Esophagus muscularis mucosa (tissue), 3 donors: Measurements from ENCODE around the gene OR4F6.
"Not testable (repeated sequence)": the region's sequence is repeated elsewhere in the genome, so short reads cannot be mapped to it uniquely, and the experiment has no call there.

Source experiments
- POLR2A ChIP-seq: fragments of 450-650 bp; IDR thresholded peaks from one replicate; pipeline ENCODE4 v1.6.1; 2017; ENCODE audit warnings: antibody characterized with exemption, moderate library complexity, mild to moderate bottlenecking, low read depth
- POLR2AphosphoS5 ChIP-seq, 2 donors: sonication (generic); formaldehyde crosslinking; IDR thresholded peaks; one replicate each; pipeline ENCODE4 v1.6.1; 2017; ENCODE audit warnings: antibody characterized with exemption in 2 of 2
- TF ChIP-seq, protein P1 (sequence below), 3 experiments: fragments of 200-600 bp in 2 of 3; fragments of 450-650 bp in 1 of 3; sonication (generic) in 2 of 3; IDR thresholded peaks; one replicate each; pipeline ENCODE4 v1.5.1; 2017 to 2019; ENCODE audit warnings: antibody characterized with exemption in 3 of 3, mild to moderate bottlenecking in 2 of 3, moderate library complexity in 1 of 3

DNA sequence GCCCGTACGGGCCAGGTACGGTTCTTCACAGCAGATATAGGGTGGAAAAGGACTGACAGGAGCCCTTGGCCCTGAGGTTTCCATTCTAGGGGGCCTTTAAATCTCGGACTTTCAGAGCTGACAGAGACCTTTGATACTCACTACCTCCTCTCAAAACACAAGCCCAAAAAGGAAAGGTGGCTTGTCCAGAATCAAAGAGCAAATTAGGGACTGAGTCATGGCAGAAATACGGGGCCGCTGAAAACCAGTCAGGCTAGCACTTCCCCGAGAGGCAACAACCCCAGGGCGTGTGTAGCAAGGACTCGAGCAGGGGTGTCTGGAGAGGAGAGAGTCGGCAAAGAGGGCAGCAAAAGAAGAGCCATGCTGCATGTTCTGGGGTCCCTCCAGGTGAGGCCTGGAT, 24.7 kb upstream of the OR4F6 start:
- TF ChIP-seq, protein P1, sequence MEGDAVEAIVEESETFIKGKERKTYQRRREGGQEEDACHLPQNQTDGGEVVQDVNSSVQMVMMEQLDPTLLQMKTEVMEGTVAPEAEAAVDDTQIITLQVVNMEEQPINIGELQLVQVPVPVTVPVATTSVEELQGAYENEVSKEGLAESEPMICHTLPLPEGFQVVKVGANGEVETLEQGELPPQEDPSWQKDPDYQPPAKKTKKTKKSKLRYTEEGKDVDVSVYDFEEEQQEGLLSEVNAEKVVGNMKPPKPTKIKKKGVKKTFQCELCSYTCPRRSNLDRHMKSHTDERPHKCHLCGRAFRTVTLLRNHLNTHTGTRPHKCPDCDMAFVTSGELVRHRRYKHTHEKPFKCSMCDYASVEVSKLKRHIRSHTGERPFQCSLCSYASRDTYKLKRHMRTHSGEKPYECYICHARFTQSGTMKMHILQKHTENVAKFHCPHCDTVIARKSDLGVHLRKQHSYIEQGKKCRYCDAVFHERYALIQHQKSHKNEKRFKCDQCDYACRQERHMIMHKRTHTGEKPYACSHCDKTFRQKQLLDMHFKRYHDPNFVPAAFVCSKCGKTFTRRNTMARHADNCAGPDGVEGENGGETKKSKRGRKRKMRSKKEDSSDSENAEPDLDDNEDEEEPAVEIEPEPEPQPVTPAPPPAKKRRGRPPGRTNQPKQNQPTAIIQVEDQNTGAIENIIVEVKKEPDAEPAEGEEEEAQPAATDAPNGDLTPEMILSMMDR (IDR thresholded peaks at IDR 0.05), result not testable (repeated sequence)
- not testable (repeated sequence) for TF ChIP-seq POLR2A; POLR2AphosphoS5 (IDR thresholded peaks at IDR 0.05)
